Stimulated activated CD4-positive, alpha-beta T cell treated with anti-CD3 and anti-CD28 coated beads, Interleukin-4, amount 100 ng/mL, for 1 hour (primary cell): Measurements from ENCODE around the gene TLE2.

Experiments
- DNase-seq: peaks from one replicate; pipeline ENCODE4 v3.0.0-alpha.2; 2020

The TLE2 gene

DNA sequence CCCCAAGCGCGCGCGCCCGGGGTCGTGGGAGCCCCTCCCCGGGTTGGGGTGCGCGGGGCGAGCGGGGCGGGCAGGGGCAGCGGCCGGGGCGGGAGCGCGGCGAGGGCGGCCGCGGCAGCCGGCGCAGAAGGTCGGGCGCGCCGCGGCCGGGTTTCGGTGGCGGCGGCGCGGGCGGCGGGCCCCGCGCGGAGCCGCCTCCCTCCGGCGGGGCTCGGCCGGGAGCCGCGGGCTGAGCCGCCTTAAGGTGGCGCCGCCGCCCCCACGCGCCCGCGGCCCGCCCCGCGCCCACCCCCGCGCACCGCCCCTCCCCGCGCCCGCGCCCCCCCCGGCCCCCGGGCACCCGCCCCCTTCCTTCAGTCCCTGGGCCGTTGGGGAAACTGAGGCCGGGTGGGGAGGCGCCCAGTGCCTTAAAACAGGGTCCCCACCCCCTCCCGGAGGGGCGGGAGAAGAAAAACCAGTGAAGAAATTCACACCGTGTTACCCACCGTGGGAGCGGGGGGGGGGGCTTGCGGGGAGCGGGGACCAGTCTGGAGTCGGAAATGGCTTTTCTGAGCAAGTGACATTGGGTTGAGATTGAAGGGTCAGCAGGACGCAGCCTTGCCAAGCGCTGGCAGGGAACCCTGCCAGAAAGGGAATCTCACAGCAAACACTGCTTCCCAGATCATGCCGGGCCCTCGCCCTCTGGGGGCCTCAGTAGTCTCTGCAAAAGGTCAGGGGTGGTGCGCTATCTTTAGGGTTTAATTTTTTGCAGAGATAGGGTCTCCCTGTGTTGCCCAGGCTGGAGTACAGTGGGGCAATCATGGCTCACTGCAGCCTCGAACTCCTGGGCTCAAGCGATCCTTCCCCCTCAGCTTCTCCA is at the start of gene TLE2:
TSS of gene TLE2 (minus strand) at position 216 of the 859 bp plus-strand sequence. CDS start 376 bp downstream, outside the sequence.
- DNase-seq = no peak

DNA sequence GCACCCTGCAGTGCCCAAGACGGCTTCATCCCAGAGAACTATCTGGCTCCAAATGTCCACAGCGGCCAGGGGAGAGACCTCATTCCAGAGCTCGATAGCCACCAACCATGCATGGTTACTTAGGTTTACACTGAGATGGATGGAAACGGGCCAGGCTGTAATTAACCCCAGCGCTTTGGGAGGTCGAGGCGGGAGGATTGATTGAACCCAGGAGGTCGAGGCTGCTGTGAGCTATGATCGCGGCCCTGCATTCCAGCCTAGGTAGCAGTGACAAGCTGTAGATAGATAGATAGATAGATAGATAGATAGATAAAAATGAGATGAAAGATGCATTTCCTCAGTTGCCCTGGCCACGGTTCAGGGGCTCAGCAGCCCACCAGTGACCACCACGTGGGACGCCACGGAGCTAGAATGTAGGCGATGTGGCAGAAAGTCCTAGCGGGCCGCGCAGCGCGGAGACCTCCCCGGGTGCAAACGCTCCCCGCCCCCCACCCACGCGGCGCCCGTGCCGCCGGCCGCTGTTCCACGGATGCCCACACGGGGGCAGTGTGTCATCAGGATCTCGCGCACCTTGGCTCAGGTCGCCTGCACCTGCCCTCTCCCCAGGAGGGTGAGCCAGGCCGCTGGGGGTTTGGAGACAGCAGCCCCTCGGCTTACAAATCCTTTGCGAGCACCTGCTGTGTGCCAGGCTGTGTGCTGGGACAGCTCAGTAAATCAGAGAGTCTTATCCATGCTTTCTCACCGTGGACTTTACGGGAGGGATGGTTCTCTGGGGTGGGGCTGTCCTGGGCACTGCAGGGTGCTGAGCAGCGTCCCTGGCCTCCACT is 46.7 kb upstream of the TLE2 start:
- peak; percentile 82 for DNase-seq

DNA sequence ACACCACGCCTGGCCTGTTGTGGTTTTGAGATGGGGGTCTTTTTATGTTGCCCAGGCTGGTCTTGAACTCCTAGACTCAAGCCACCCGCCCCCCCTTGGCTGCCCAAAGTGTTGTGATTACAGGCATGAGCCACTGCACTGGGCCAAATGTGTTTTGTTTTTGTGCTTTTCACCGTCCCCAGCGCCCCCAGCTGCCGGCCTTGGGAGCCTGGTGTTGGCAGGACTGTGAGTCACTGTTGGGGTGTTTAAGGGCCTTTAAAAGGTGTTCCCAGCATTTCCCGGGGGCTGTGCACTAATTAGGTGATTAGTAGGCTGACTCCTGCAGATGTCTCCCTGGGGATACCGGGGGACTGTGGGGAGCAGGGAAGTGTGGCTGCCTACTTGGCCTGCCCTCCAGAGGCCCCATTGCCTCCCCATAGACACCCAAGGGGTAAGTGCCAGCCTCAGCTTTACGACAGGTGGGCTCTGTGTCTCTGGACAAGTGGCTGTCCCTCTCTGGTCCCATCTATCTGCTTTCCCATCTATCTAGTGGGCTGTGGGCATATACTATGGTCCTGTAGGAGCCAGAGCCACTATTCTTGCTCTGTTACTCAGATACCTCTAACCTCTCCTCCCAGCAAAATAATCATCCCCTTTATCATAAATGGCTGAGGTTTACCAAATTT is 45.0 kb upstream of the TLE2 start:
- no peak for DNase-seq

DNA sequence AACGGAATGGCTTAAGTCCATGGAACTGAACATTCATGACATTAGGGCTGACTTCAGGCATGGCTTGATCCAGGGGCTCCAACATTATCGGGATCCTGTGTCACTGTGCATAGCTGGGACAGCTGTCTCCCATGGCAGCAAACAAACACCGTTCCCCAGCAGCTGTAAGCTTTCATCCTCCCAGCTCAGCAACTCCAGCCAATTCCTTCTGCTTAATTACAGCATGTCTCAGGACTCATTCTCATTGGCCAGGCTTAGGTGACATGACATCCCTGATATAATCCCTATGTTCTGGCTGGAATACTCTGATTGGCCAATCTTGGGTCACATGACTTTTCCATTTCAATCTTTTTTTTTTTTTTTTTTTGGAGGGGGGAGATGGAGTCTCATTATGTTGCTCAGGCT is 44.1 kb upstream of the TLE2 start:
- DNase-seq = no peak

DNA sequence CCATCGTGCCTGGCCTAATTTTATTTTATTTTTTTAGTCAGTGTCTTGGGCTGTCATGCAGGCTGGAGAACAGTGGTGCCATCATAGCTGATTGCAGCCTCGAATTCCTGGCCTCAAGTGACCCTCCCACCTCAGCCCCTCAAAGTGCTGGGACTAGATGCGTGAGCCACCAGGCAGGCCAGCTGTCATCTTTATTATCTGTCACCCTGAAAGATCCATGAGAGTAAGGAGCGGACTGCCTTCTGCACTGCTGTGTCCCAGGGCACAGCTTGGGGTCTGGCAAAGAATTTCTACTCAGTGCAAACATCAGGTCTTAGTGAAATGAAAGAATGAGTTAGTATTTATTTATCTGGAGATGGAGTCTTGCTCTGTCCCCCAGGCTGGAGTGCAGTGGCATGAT is 42.7 kb upstream of the TLE2 start:
- DNase-seq = no peak

GRCh38 chr19:3068071-3068470 is 39.0 kb upstream of the TLE2 start:
- DNase-seq = no peak

DNA sequence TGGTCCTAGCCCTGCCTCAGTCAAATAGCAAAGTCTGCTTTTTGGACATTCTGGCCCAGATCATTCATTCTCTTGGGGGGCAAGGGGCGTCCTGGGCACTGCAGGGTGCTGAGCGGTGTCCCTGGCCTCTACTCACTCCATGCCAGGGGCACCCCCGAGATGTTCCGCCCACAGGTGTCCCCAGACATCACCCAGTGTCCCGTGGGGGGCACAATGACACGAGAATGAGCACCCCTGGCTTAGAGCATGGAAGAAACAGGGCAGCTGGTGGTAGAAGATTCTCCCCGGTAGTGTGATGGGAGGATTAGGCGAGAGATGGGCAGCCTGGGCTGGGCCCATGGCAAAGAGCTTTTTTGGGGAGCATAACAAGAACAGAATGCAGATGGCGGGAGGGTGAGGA is 38.5 kb upstream of the TLE2 start:
- DNase-seq = no peak

DNA sequence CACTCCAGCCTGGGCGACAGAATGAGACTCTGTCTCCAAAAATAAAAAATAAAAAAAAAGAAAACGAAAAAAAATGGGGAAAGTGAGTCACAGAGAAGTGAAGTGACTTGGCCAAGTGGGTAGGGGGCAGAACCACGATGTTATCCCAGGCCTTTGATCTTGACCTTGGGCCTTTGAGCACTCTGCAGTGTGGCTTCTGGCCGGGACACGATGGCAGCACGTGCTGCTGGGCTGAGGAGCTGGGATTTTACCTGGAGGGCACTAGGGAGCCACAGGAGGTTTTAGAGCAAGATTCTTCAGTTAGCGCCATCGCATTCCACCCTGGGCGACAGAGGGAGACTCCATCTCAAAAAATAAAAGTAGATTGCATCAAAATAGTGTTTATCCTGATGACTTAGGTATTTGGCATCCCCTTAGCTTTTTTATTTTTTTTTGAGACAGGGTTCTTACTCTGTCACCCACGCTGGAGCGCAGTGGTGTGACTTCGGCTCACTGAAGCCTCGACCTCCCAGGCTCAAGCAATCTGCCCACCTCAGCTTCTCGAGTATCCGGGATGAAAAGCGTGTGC is 37.5 kb upstream of the TLE2 start:
- DNase-seq = no peak

DNA sequence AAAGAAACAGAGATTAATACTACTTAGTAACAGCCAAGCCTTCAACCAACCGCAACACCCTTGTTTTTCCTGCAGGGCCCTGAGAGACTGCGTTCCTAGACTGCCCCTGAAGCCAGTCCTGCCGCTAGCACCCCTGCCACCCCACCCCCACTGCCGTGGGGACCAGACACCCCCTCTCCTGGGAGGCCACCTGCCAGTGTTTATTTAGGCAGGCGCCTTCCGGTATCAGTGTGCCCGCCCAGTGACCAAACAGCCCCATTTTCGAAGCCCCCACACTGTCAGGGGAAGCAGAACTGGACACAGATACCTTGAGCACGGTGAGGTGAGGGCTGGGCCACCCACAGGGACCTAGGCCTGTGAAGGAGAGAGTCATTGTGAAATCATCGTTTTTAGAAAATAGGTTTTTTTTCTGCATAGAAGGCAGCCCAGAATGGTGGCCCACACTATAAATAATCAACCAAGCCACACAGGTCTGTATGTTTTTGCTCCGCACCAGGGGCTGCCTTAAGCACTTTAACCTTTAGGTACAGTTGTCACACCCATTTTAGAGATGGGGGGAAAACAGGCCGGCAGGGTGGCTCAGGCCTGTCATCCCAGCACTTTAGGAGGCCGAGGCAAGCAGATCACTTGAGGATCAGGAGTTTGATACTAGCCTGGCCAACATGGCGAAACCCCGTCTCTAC is 36.7 kb upstream of the TLE2 start:
- DNase-seq = no peak

DNA sequence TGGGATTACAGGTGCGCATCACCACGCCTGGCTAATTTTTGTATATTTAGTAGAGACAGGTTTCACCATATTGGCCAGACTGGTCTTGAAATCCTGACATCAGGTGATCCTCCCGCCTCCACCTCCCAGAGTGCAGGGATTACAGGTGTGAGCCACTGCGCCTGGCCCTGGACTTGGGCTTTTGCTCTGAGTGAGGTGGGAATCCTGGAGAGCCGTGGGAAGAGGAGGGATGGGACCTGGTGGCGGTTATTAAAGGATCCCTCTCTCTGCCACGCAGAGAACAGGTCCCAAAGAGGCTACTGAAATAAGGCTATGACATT is 34.9 kb upstream of the TLE2 start:
- no peak for DNase-seq

DNA sequence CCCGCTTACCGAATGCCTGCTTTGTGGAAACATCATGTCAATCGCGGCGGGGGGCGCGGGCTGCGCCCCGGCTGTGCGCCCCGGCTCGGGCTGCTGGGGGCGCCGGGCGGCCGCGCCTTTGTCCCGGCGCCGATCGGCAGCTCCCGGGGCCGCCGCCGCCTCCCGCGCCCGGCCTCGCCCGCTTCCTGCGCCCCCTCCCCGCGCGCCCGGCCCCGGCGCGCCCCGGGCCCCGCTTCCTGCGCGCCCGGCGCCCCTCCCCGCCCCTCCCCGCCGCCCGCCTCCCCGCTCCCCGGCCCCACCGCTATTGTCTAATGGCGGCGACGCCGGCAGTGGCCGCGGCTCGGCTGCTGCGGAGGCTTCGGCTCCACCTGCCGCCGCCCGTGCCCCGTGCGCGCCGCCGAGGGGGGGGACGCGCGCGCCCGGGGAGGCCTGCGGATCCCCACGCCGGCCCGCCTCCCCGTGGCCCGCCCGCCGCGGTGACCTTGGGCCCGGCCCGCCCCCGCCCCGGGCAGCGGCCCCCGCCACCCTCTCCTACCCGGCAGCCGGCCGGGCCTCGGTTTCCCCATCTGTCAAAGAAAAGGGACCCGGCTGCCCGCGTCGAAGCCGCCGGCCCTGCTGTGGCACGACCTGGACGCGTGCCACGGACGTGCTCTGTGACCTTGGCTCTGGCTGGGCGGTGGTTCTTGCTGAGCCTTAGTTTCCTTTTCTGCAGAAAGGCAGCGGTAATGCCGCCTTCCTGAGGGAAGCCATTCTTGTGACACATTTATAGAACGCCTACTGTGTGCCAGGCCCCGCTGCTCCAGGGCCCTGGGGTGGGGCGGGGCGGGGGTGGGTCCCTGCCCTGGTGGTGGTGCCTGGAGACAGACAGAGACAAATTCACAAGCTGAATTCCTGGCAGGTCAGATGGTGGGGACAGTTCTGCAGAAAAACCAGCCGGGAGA is 33.4 kb upstream of the TLE2 start, which contains the start of gene TLE5:
TSS of gene TLE5 (minus strand) at position 331 of the 941 bp plus-strand sequence. CDS start at position 36, 295 bp downstream.
- DNase-seq = peak; percentile 70

DNA sequence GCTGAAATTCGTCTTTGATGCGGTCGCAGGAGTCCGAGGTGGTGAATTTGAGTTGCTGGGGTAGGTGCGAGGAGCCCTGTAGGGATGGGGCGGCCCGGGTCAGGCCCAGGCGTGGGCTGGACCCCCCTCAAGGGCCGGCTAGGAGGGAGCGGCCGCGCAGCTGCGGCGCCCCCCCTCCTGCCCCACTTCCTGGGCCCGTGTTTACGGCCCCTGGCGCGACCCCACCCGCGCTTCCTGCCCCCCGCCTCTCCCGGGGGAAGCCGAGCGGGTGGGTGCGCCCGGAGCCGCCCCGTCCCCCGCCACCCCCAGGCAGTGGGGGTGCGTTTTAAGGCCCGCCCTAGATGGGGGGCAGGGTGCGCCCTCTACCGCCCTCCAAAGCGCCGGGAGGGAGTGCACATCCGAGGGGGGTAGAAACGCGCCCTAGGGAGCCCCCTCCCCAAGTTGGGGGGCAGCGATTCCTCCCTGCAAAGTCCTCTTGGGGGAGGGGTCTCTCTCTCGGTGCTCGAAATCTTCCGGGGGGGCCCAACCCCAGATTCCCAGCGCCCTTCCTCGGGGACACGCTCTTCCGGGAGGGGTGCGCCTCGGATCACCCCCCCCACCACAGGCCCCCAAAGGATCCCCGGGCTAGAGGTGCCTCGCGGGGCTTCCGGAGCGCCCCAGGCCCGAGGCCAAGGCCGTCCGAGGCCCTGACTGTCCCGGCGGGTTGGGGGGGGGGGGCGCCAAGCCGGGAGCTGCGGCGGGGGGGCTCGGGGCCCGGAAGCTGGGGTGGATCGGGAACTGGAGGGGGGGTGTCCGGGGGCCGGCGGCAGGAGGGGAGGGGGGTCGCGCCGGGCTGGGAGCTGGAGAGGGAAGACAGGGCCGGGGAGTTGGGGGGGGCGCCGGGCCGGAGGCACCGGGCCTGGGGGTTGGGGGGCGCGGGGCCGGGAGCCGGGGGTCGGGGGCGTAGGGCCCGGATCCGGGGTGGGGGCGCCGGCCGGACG is 32.4 kb upstream of the TLE2 start:
- DNase-seq = peak; percentile 62

DNA sequence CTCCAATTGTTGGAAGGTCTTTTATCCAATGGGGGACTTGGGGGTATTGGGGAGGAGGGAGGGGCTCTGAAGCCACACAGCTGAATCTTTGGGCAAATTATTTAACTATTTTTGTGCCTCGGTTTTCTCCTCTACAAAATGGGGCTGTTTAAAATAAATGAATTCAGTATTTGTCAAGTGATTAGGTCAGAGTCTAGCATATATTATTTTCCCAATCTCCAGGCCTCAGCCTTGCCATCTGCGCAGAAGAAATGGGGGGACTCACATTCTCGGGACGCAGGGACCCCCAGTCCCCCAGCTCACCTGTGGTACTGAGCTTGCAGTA is 31.7 kb upstream of the TLE2 start:
- DNase-seq = no peak

DNA sequence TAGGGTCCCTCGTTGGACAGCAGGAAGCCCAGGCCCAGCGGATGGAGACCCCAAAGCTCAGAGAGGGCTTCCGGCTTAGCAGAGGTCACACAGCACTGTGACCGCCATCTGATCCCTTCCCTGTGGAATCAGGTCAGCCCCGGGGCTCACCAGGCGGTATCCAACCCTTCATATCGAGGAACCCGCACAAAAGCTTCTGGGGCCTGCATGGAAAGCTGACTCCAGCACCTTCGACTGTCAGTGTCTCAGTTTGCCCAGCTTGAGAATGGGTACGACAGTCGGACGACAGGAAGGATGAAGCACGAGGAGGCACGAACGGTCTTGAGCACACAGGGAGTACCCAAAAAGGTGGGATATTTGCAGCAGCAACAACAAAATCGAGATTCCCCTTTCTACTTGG is 30.6 kb upstream of the TLE2 start:
- no peak for DNase-seq

- DNase-seq = no peak
Measured at GRCh38 chr19:3058821-3059314, 29.8 kb upstream of the TLE2 start.

DNA sequence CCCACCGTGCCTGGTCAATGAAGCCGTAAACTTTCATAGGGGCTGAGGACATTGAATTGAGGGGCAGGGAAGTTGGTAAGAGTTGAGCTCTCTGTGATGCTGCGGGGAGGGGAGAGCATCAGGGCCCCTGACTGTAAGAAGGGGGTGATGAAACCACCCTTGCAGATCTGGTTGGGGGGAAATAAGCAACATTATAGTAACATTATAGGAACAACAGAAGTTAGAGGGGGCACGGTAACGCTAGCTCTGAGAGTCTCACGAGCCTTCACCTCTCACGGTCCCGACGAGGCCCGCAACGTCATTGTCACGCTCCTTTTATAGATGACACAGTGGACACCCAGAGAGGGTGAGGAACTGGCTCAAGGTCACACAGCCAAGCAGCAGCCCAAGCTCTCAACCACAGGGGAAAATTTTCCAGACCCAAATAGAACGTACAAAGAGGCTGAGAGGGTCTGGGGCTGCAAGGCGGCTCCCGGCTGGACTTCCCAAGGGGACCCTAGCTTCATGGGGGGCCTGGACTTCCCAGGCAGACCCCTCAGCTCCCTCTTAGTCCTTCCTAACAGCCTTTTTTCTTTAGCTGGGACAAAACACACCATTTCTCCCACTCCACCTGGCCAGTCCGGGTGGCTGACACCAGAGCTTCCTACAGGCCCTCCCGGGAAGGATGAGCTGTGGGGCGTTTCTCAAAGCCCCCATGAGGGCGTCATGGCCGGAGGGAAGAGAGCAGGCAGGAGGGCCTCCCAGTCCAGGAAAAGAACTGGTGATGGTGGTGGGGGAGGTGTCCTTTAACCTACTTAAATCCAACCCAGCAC is 29.1 kb upstream of the TLE2 start:
- DNase-seq = no peak

DNA sequence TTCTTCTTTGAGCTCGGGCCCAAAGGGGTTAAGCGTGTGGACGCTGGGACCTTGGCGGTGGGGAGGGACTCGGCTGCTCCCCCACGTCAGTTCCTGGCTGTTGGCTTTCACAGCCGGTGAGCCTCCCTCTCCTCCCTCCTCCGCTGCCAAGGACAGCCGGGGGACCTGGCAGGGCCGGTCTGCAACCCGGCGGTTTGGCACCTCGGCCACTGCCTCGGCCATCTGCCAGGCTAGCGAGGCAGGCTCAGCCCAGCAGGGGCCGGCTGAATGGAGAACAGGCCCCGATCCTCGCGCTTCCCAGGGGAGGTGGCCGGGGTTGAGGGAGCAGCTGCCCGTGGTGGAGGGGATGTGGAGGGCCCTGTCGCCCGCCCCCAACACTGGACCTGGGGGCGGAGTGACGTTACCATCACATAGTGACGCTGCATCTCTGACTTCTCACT is 28.2 kb upstream of the TLE2 start:
- no peak for DNase-seq

DNA sequence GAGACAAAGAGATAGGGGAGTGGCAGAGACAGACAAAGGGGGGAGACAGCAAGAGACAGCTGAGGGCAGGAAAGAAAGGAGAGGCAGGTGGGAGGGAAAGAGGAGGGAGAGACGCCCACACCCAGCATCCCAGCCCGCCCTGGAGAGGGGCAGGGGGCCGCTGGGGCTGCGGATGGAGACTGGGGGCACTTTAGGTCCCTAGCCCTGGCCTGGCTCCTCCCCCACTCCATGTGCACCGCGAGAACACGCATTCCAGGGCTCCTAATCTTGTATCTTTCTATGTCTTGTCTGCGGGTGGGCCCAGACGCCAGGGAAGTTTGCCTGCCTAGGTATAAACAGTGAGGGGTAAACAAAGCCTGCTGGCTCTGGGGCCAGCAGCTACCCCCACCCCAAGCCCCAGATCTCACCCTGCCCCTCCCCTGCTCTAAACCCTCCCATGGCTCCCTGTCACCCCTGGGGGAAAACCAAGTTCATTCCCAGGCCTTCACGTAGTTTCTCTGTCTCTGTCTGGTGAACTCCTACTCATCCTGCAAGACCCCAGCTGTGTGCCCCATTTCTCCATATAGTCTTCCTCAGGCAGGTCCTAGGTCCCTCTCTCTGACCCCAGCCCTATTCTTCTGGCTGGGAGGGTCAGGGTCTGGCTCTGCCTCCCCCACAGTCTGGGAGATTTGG is 27.5 kb upstream of the TLE2 start:
- no peak for DNase-seq
